ENCODE results near the gene GPS2.

GPS2 gene

GRCh38 chr17:7355573-7355972 is 40.4 kb upstream of the GPS2 start:
- ChIA-PET POLR2A (interaction anchor here (0.9 to 2.8 kb wide), 5 partner anchors 47 to 205 kb away, joined by 3 to 14 read pairs (median 5); partner anchors contain the start of genes TMEM102 and TMEM256), CTCF (interaction anchor here (0.6 to 1.8 kb wide), 12 partner anchors 14 to 214 kb away, joined by 3 to 11 read pairs (median 3); partner anchors contain the start of genes CHRNB1 and TMEM102)
- no peak for DNase-seq (ENCODE audit: extremely low spot score)
- TF ChIP-seq HDGF (IDR thresholded peaks at IDR 0.05; ENCODE audit: borderline replicate concordance) (no peak), FOXK2 (IDR thresholded peaks at IDR 0.05) (no peak), FOXM1 (IDR thresholded peaks at IDR 0.05; ENCODE audit: borderline replicate concordance) (no peak), ARNT (IDR thresholded peaks at IDR 0.05) (no peak)

- no peak for TF ChIP-seq SUZ12 (IDR thresholded peaks at IDR 0.05)
- TF ChIP-seq BHLHE40 (IDR thresholded peaks at IDR 0.05; ENCODE audit: borderline replicate concordance): no peak
- no peak for TF ChIP-seq FOXA1 (IDR thresholded peaks at IDR 0.05)
- no peak for TF ChIP-seq LEF1 (IDR thresholded peaks at IDR 0.05; ENCODE audit: borderline replicate concordance)
- no peak for TF ChIP-seq HDGF (IDR thresholded peaks at IDR 0.05; ENCODE audit: borderline replicate concordance)
- TF ChIP-seq CTBP1 (IDR thresholded peaks at IDR 0.05; ENCODE audit: borderline replicate concordance): no peak
- TF ChIP-seq ELF4 (IDR thresholded peaks at IDR 0.05): no peak
- no peak for TF ChIP-seq ARNT (IDR thresholded peaks at IDR 0.05)
- TF ChIP-seq NFRKB (IDR thresholded peaks at IDR 0.05): no peak
- no peak for TF ChIP-seq ZNF384 (IDR thresholded peaks at IDR 0.05)
- no peak for TF ChIP-seq TARDBP (IDR thresholded peaks at IDR 0.05)
- TF ChIP-seq FOXM1 (IDR thresholded peaks at IDR 0.05; ENCODE audit: borderline replicate concordance): no peak
- no peak for TF ChIP-seq PKNOX1 (IDR thresholded peaks at IDR 0.05)
- no peak for TF ChIP-seq L3MBTL2 (conservative IDR thresholded peaks at IDR 0.05)
- TF ChIP-seq SP1 (IDR thresholded peaks at IDR 0.05): no peak
- TF ChIP-seq FOXK2 (IDR thresholded peaks at IDR 0.05): no peak
- CTCF ChIA-PET: interaction anchor here (0.7 to 1.5 kb wide), 5 partner anchors 15 to 90 kb away, joined by 3 to 5 read pairs (median 3); partner anchors contain the start of gene CHRNB1
- POLR2A ChIA-PET: interaction anchor here (1.0 to 2.8 kb wide), 2 partner anchors 86 to 206 kb away, joined by 3 to 14 read pairs; no protein-coding TSS in a partner anchor
- DNase-seq (ENCODE audit: extremely low spot score): no peak
These were observed 39.9 kb upstream of the GPS2 start, which contains the start of gene TMEM95 for GRCh38 chr17:7355053-7355452. Gene TMEM95 (plus strand): TSS chr17:7355156. CDS start chr17:7355205, 49 bp downstream.

- CTCF ChIA-PET: interaction anchor here (1.5 kb wide), 1 partner anchor 16 kb away, joined by 5 read pairs; no protein-coding TSS in a partner anchor
- TF ChIP-seq L3MBTL2 (conservative IDR thresholded peaks at IDR 0.05): no peak
- TF ChIP-seq HDGF (IDR thresholded peaks at IDR 0.05; ENCODE audit: borderline replicate concordance): no peak
- TF ChIP-seq FOXK2 (IDR thresholded peaks at IDR 0.05): no peak
- no peak for TF ChIP-seq TARDBP (IDR thresholded peaks at IDR 0.05)
- TF ChIP-seq FOXM1 (IDR thresholded peaks at IDR 0.05; ENCODE audit: borderline replicate concordance): no peak
- TF ChIP-seq NFRKB (IDR thresholded peaks at IDR 0.05): no peak
- TF ChIP-seq PKNOX1 (IDR thresholded peaks at IDR 0.05): no peak
- TF ChIP-seq FOXA1 (IDR thresholded peaks at IDR 0.05): no peak
- no peak for TF ChIP-seq ARNT (IDR thresholded peaks at IDR 0.05)
- no peak for TF ChIP-seq LEF1 (IDR thresholded peaks at IDR 0.05; ENCODE audit: borderline replicate concordance)
- no peak for TF ChIP-seq CTBP1 (IDR thresholded peaks at IDR 0.05; ENCODE audit: borderline replicate concordance)
- TF ChIP-seq BHLHE40 (IDR thresholded peaks at IDR 0.05; ENCODE audit: borderline replicate concordance): no peak
- POLR2A ChIA-PET: interaction anchor here (0.7 to 2.8 kb wide), 6 partner anchors 24 to 206 kb away, joined by 3 to 14 read pairs (median 3); partner anchors contain the start of genes TMEM102 and ZBTB4
- DNase-seq (ENCODE audit: extremely low spot score): no peak
These were observed 39.2 kb upstream of the GPS2 start for GRCh38 chr17:7354262-7354843.

GRCh38 chr17:7352910-7353635 is 37.9 kb upstream of the GPS2 start:
- CTCF ChIA-PET: no interaction called here
- no peak for TF ChIP-seq FOXM1 (IDR thresholded peaks at IDR 0.05; ENCODE audit: borderline replicate concordance)
- TF ChIP-seq ELF4 (IDR thresholded peaks at IDR 0.05): no peak
- TF ChIP-seq ZNF384 (IDR thresholded peaks at IDR 0.05): no peak
- no peak for TF ChIP-seq L3MBTL2 (conservative IDR thresholded peaks at IDR 0.05)
- no peak for TF ChIP-seq CTBP1 (IDR thresholded peaks at IDR 0.05; ENCODE audit: borderline replicate concordance)
- no peak for TF ChIP-seq TARDBP (IDR thresholded peaks at IDR 0.05)
- no peak for TF ChIP-seq PKNOX1 (IDR thresholded peaks at IDR 0.05)
- no peak for DNase-seq (ENCODE audit: extremely low spot score)
- POLR2A ChIA-PET: interaction anchor here (1.0 to 1.2 kb wide), 6 partner anchors 24 to 207 kb away, joined by 3 to 11 read pairs (median 3); partner anchors contain the start of genes NEURL4, TMEM102, TNFSF13 and ZBTB4

- ChIA-PET POLR2A (interaction anchor here (0.8 to 1.2 kb wide), 2 partner anchors 23 to 208 kb away, joined by 3 to 4 read pairs; partner anchors contain the start of gene NEURL4), CTCF (no interaction called here)
- DNase-seq (ENCODE audit: extremely low spot score): no peak
- no peak for TF ChIP-seq ARNT (IDR thresholded peaks at IDR 0.05)
- TF ChIP-seq ELF4 (IDR thresholded peaks at IDR 0.05): no peak
- no peak for TF ChIP-seq SUZ12 (IDR thresholded peaks at IDR 0.05)
- TF ChIP-seq BHLHE40 (IDR thresholded peaks at IDR 0.05; ENCODE audit: borderline replicate concordance): no peak
- TF ChIP-seq NFRKB (IDR thresholded peaks at IDR 0.05): no peak
- no peak for TF ChIP-seq L3MBTL2 (conservative IDR thresholded peaks at IDR 0.05)
- no peak for TF ChIP-seq SP1 (IDR thresholded peaks at IDR 0.05)
- no peak for TF ChIP-seq LEF1 (IDR thresholded peaks at IDR 0.05; ENCODE audit: borderline replicate concordance)
- no peak for TF ChIP-seq FOXM1 (IDR thresholded peaks at IDR 0.05; ENCODE audit: borderline replicate concordance)
- no peak for TF ChIP-seq HDGF (IDR thresholded peaks at IDR 0.05; ENCODE audit: borderline replicate concordance)
- no peak for TF ChIP-seq ZNF384 (IDR thresholded peaks at IDR 0.05)
- TF ChIP-seq PKNOX1 (IDR thresholded peaks at IDR 0.05): no peak
- no peak for TF ChIP-seq FOXK2 (IDR thresholded peaks at IDR 0.05)
- TF ChIP-seq FOXA1 (IDR thresholded peaks at IDR 0.05): no peak
- TF ChIP-seq TARDBP (IDR thresholded peaks at IDR 0.05): no peak
These were observed 37.3 kb upstream of the GPS2 start for GRCh38 chr17:7352503-7352889.
